ENCODE results near the gene C12orf42.

GRCh38 chr12:103369929-103370328, 125.8 kb downstream of the C12orf42 start:
- no peak for TF ChIP-seq POLR2AphosphoS5 (IDR thresholded peaks at IDR 0.05; ENCODE audit: low read depth, low read length)
- no peak for TF ChIP-seq POLR2A (IDR thresholded peaks at IDR 0.05; ENCODE audit: low read depth, low read length)
